Colonic mucosa (tissue), 4 donors: Measurements from ENCODE around the gene FMN1. TPM values are rescaled to one million over a fixed set of nuclear protein-coding genes. Genes with fewer than 3 reads are reported as not detected.

Source experiments
- DNase-seq: peaks from one replicate; pipeline ENCODE4 v3.0.0-alpha.2; 2020
- H3K27ac ChIP-seq: fragments of 200-600 bp; one replicate; pipeline ENCODE4 v1.8.0; 2021
- H3K27me3 ChIP-seq: fragments of 200-600 bp; one replicate; pipeline ENCODE4 v1.8.0; 2021
- H3K36me3 ChIP-seq: fragments of 200-600 bp; one replicate; pipeline ENCODE4 v1.8.0; 2021
- H3K4me1 ChIP-seq: fragments of 200-600 bp; one replicate; pipeline ENCODE4 v1.8.0; 2021; ENCODE audit warnings: mild to moderate bottlenecking
- H3K4me3 ChIP-seq: fragments of 200-600 bp; one replicate; pipeline ENCODE4 v1.8.0; 2021
- H3K9ac ChIP-seq, 2 donors: one replicate each; pipeline ENCODE4 v1.7.0; 2013; ENCODE audit warnings: control low read depth in 2 of 2, low read depth in 2 of 2, low read length in 2 of 2
- H3K9me3 ChIP-seq: fragments of 200-600 bp; one replicate; pipeline ENCODE4 v1.8.0; 2021
- intact Hi-C: fragments of 100-400 bp; cut with DNase I; formaldehyde crosslinking; loops from one replicate; pipeline ENCODE4 v1.14.1; 2022
- total RNA-seq, 2 donors: library from RNA; stranded (reverse); fragmentation: NEBNext Ultra II Directional in 1 of 2; extraction: Animal tissue kit (Norgen Biotek cat#: 25700) in 1 of 2; gene quantifications; one replicate each; pipeline ENCODE4 v1.2.1, GENCODE V29; 2021
- TF ChIP-seq, protein P1 (sequence below): fragments of 200-600 bp; IDR thresholded peaks from one replicate; pipeline ENCODE4 v1.8.0; 2022; ENCODE audit warnings: antibody characterized with exemption, mild to moderate bottlenecking
- donor health status: healthy.
- donor health status: DM: no; HTN: no; CAD: no.
- donor health status: DM: no; HTN: no; CAD: no.

The FMN1 gene
- total RNA-seq, 2 donors from 2014 or later, result 23.5 to 32.0 TPM

DNA sequence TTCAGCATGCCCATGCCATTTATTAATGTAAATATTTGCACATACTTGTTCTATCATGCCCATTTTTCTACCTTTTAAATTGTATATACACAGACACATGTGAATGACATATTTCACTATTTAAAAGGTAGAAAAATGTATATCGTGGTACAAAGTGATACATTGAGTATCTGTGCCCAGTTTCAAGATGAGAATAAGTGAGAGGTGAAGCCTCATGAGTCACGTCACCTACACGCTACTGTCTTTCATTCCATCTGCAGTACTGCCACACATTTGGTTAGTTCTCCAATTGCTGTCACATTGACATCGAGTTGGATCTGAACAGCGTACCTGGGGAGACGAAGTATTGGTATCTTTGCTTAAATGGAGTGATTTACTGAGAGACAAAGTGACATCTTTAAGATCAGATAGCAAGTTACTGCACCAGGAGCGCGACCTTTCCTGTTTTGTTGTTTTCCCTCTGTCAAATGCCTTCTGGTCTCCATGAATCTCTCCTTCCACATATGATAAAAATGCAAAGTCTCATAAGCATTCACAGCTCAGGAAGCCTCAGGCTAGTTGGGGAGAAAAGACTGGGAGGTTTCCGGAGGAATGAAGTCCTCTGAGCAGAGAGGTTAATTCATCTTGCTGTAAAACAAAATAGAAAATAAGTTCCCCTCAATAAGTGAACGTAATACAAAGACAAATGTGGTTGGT lies 464.7 kb downstream of the FMN1 start:
- TF ChIP-seq, protein P1, sequence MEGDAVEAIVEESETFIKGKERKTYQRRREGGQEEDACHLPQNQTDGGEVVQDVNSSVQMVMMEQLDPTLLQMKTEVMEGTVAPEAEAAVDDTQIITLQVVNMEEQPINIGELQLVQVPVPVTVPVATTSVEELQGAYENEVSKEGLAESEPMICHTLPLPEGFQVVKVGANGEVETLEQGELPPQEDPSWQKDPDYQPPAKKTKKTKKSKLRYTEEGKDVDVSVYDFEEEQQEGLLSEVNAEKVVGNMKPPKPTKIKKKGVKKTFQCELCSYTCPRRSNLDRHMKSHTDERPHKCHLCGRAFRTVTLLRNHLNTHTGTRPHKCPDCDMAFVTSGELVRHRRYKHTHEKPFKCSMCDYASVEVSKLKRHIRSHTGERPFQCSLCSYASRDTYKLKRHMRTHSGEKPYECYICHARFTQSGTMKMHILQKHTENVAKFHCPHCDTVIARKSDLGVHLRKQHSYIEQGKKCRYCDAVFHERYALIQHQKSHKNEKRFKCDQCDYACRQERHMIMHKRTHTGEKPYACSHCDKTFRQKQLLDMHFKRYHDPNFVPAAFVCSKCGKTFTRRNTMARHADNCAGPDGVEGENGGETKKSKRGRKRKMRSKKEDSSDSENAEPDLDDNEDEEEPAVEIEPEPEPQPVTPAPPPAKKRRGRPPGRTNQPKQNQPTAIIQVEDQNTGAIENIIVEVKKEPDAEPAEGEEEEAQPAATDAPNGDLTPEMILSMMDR, result no peak

DNA sequence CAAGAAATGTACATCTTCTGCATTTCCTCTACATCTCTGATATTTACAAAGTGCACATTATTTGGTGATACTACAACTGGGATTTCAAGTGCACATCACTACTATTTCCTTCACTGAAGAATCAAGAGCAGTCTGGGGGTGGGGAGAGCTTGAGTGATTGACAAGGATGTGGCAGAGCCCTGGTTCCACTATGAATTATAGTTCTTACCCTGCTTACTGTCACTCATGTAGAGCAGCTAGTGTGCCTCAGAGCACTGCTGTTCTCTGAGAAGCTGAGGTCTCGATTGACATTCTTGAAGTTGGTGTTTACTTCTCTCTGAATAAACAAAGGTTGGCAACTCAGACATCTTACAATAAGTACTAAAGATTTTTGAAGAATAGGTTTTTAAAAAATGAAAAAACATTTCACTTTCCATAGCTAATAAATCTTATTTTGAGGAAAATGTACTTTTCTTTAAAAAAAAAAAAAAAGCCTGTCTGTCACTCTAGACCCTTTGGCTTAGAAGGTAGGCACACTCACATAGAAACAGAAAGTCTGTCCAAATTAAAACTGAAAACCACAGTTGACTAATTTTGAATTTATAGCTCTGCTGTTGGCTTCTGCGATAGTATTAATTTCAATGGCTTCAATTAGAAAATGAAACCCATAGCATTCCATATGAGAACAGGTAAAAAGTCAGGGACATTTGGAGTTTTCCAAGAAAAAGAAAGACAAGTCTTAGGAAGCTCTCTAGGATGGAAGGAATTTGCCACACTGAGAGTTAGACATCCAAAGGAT lies 471.2 kb downstream of the FMN1 start:
- no peak overlapping the region for H3K27ac ChIP-seq
- H3K4me3 ChIP-seq, result no peak overlapping the region
- no peak overlapping the region for H3K9ac ChIP-seq
- no peak for DNase-seq
- TF ChIP-seq, protein P1, result no peak
- no peaks in the 10 kb centered on the region for H3K9me3 ChIP-seq
- H3K27me3 ChIP-seq, result peaks cover 14% of the 10 kb centered on the region
- intact Hi-C loops, result no loop called here
- H3K36me3 ChIP-seq, result no peaks in the 10 kb centered on the region
- H3K4me1 ChIP-seq, result peaks cover 3% of the 10 kb centered on the region

More for the DNA sequence above, 464.7 kb downstream of the FMN1 start:
- intact Hi-C loops, result loop anchor here (10.0 kb wide), 1 partner anchor 65 kb away; no protein-coding TSS in a partner anchor
- H3K27me3 ChIP-seq, result no peaks in the 10 kb centered on the region
- no peaks in the 10 kb centered on the region for H3K36me3 ChIP-seq
- H3K4me1 ChIP-seq, result no peaks in the 10 kb centered on the region
- no peak for DNase-seq
- H3K9me3 ChIP-seq, result no peaks in the 10 kb centered on the region
- H3K9ac ChIP-seq, result no peak overlapping the region
- H3K27ac ChIP-seq, result no peak overlapping the region
- no peak overlapping the region for H3K4me3 ChIP-seq

DNA sequence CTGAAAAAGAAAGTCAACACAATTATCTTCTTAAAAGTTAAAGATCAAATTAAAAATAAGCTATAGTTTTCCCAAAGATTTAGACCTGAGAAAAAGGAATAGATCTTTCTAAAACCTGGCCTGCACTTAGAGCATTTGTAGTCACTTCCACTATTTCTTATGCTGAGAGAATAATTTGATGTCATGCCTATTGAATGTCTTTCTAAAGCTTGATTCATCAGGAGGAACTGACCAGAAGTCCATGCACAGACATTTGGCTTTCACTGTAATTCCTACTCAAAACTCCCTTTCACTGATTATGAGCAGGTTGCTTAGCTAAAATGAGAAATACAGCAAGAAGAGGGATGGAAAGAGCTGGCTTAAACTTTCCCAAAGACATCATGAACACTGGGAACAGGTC lies 472.4 kb downstream of the FMN1 start:
- DNase-seq, result no peak
- TF ChIP-seq, protein P1, result no peak
- intact Hi-C loops, result no loop called here
- peaks cover 8% of the 10 kb centered on the region for H3K4me1 ChIP-seq
- no peak overlapping the region for H3K27ac ChIP-seq
- H3K9ac ChIP-seq, result no peak overlapping the region
- H3K9me3 ChIP-seq, result no peaks in the 10 kb centered on the region
- peaks cover 26% of the 10 kb centered on the region for H3K27me3 ChIP-seq
- H3K36me3 ChIP-seq, result no peaks in the 10 kb centered on the region
- no peak overlapping the region for H3K4me3 ChIP-seq

DNA sequence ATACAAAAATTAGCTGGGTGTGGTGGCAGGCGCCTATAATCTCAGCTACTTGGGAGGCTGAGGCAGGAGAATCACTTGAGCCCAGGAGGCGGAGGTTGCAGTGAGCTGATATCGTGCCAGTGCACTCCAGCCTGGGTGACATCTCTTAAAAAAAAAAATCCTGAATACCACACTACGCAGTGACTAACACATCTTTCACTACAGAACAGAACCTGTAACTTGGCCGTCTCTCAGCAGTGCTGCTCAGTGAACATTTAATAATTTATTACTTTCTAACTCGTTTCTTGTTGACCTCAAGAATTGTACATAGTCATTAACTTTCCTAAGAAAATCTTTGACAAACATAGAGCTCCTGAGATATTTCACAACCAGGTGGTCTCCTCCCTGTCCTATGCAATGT lies 472.9 kb downstream of the FMN1 start:
- Histone ChIP-seq H3K27ac (no peak overlapping the region), H3K9me3 (no peaks in the 10 kb centered on the region), H3K36me3 (no peaks in the 10 kb centered on the region), H3K27me3 (peaks cover 30% of the 10 kb centered on the region), H3K9ac (no peak overlapping the region), H3K4me3 (no peak overlapping the region), H3K4me1 (peaks cover 8% of the 10 kb centered on the region)
- intact Hi-C loops, result no loop called here
- no peak for DNase-seq
- TF ChIP-seq, protein P1, result no peak

DNA sequence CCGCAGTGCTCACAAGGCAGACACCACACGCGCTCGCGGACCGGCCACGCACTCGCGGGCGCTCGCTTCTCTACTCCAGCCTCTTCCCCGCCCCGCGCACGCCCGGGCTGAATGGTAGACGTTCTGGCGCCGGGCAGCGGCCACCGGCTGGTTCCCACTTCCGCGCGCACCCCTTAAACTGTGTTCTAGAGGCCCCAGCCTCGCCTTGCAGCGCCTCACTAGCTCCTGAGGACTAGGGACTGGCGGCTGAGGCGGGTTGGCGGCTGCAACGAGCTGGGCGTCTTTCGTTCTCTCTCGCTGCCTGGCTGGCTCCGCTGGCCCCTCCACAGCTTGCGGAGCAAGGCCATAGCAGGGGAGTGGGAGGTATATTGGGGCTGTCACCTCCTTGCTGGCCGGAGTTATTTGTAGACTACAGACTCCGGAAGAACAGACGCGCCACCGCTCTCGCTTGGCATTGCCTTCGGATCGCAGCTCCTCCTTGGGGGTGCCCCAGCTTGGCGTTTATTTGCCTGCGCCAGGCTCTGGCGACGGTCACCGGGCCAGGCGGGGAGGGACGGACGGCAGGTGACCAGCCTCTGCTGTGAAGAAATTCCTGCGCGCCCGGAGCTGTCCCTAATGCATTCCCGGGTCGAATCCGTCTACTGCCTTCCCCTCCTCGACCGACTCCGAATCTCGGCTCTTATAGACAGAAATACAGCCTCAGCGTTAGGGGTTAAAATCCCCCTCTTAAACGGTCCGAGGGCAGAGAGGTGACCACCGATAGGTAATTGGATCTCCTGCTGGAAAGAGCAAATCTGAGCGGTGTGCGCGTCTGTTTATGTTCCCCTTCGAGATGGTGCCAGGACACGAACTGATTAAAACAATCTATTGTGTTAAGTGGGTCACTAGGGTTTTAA lies 475.4 kb downstream of the FMN1 start:
- H3K27ac ChIP-seq, result peak overlapping the region; percentile 17
- DNase-seq, result peak; percentile 26
- TF ChIP-seq, protein P1, result no peak
- H3K9me3 ChIP-seq, result no peaks in the 10 kb centered on the region
- intact Hi-C loops, result no loop called here
- H3K4me3 ChIP-seq, result peak overlapping the region; percentile 48
- peak overlapping the region; percentile 19 to 53 for H3K9ac ChIP-seq
- H3K27me3 ChIP-seq, result peaks cover 36% of the 10 kb centered on the region
- H3K4me1 ChIP-seq, result peaks cover 8% of the 10 kb centered on the region
- H3K36me3 ChIP-seq, result no peaks in the 10 kb centered on the region
